GM18909 (cell line): ENCODE measurements around the gene GPATCH2.
"Not testable (repeated sequence)": the region's sequence is repeated elsewhere in the genome, so short reads cannot be mapped to it uniquely, and the experiment has no call there.

Experiments
- ATAC-seq: cut with Tn5 transposase; IDR thresholded peaks from one replicate; pipeline ENCODE4 v1.9.1; 2021; ENCODE audit warnings: mild to moderate bottlenecking; ENCODE audit not compliant: unreplicated experiment, poor library complexity

GPATCH2 gene

DNA sequence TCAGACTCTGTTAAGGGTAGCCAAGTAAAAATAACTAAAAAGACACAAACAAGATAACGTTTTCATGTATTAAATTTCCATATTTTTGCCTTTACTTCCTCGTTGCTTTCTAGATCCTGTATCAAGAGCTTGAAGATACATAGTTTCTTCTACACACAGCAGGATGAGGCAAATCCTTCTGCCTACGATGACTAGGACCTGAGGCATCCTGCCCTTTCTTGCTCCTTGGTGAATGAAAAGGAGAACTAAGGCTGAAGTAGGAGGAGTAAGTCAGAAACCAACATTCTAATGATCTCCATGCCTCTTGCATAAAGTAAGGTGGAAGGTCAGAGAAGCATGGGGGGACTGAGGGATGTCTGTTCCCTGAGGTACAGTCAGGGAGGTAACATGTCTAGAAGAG lies 102.6 kb downstream of the GPATCH2 start:
- no peak for ATAC-seq

DNA sequence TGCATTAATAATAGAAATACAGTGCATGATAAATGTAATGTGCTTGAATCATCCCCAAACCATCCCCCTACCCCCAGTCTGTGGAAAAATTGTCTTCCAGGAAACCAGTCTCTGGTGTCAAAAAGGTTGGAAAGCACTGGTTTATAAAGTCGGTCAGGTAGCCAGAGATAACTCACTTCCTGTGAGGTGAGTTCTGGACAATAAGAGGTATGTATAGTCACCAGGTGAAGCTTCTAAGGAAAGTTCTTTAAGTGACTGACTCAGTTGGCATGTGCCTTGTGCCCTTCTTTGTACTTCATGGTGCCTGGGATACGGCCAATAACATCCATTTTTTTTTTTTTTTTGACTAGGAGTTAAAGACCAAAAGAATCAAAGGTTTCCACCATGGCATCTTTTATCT lies 103.7 kb downstream of the GPATCH2 start:
- ATAC-seq: no peak

DNA sequence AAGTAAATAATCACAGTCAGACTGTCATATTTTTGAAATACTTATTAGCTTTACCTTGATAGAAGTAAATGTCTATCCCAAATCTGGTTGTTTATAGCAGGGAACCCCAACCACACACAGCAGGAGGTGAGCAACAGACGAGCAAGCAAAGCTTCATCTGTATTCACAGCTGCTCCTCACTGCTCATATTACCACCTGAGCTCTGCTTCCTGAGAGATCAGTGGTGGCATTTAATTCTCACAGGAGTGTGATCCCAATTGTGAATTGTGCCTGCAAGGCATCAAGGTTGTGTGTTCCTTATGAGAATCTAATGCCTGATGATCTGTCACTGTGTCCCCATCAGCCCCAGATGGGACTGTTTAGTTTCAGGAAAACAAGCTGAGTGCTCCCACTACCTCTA lies 104.3 kb downstream of the GPATCH2 start:
- ATAC-seq: no peak

GRCh38 chr1:217525773-217526490 lies 105.0 kb downstream of the GPATCH2 start:
- no peak for ATAC-seq

- no peak for ATAC-seq
Observed at GRCh38 chr1:217524787-217525520, 105.9 kb downstream of the GPATCH2 start.

- ATAC-seq: not testable (repeated sequence)
Observed at GRCh38 chr1:217523921-217524320, 107.0 kb downstream of the GPATCH2 start.

DNA sequence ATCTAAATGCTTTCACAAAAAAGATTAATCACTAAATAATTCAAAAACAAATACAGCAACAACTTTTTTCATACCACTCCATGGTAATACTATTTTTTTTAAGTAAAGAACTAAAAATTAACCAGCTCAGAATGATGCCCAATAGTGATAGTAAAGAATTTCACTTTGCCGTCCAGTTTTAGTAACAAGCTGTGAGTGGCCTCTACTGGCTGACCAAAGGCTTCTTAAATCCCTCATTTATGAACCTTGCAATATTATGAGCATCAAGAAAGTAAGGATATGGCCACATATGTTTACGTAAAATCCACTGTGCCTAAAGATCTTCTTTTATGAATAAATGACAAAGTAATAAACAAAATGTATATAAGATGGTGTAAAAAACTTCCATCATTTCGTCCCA lies 108.6 kb downstream of the GPATCH2 start:
- ATAC-seq: no peak

- no peak for ATAC-seq
Observed at GRCh38 chr1:217521317-217521716, 109.6 kb downstream of the GPATCH2 start.

DNA sequence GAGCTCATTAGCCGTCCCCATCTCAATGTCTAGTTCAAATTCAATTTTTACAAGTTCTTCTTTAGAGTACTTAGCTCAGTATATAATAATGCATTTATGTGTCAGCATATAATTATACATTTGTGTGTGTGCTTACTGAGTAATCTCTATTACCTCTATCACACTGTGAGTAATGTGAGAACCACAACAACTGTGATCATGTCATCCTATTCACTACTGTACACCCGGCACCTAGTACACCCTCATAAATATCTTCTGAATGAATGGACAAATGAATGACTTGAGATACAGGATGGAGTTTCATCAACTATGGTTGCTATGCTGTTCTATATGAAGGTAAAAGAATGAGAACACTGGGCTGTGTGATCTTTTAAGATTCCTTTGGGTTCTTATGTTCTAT lies 124.0 kb downstream of the GPATCH2 start:
- no peak for ATAC-seq

DNA sequence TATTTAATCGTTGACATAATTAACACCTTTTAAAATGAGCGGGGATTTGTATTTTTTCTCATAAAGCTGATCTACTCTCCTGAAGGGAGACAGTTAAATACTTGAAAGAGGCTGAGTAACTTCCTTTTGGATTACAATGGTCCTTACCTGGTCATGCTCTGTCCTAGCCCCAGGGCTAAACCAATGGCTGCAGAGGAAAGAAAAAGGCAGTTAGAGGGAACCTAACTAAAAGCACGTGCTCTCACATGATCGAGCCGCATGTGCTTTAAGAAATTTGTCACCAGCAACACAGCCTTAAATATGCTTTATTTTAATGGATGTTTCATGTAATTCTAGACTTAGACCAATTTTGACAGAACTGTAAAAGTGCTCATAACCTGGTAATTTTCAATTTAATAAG lies 132.7 kb downstream of the GPATCH2 start:
- ATAC-seq: no peak

DNA sequence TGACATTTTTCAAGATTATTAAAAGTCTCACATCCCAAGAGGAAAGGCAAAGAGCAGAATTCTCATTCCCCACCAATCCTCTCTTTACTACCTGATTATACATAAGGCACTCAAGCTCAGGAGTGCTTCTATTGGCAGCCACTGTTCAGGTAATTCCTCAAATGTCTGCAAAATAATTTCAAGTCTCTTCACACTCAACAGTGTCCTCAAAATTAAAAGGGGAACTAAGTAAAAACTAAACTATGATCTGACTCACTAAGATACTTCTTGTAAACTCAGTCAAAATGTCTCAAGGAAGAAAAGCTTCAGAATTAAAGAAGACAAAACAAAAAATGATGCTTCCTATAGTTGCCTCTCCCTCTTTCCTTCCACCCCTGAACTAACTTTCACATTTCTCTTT lies 135.6 kb downstream of the GPATCH2 start:
- ATAC-seq: peak; percentile 93

GRCh38 chr1:217494767-217495166 lies 136.1 kb downstream of the GPATCH2 start:
- peak; percentile 74 for ATAC-seq

GRCh38 chr1:217493290-217493689 lies 137.6 kb downstream of the GPATCH2 start:
- ATAC-seq: no peak

DNA sequence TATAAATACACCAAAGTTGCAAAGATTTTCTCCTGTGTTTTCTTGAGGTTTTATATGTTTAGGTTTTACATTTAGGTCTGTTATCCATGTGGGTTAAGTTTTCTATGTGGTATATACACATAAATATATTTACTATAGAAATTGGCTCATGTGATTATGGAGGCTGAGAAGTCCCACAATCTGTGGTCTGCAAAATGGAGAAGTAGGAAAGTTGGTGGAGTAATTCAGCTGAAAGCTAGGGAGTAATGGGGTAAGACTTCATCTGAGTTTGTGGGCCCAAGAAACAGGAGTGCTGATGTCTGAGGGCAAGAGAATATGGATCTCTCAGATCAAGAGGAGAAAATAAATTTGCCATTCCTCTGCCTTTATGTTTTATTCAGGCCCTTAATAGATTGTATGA lies 146.0 kb downstream of the GPATCH2 start:
- no peak for ATAC-seq

- peak; percentile 99 for ATAC-seq
Observed at GRCh38 chr1:217482356-217483102, 148.4 kb downstream of the GPATCH2 start.

- no peak for ATAC-seq
Observed at GRCh38 chr1:217478450-217478849, 152.4 kb downstream of the GPATCH2 start.

DNA sequence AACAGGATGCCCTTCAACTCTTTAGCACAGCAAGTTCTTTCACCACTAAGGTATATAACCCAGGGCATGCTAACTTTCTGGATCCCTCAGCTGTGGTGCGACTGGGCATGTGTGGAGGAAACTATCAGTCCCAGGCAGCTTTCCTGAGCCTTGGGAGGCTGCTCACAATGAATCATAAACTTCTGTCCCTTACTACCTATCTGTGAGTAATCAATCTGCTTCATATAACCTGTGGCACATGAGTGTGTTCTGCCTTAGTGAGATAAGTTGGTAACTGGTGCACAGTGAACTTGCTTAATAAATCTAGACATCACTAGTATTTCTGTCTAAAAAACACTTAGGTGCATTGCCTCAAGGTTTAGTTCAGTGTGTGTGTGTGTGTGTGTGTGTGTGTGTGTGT lies 158.0 kb downstream of the GPATCH2 start:
- no peak for ATAC-seq

- no peak for ATAC-seq
Observed at GRCh38 chr1:217471403-217471802, 159.5 kb downstream of the GPATCH2 start.

- ATAC-seq: no peak
Observed at GRCh38 chr1:217469983-217470382, 160.9 kb downstream of the GPATCH2 start.

DNA sequence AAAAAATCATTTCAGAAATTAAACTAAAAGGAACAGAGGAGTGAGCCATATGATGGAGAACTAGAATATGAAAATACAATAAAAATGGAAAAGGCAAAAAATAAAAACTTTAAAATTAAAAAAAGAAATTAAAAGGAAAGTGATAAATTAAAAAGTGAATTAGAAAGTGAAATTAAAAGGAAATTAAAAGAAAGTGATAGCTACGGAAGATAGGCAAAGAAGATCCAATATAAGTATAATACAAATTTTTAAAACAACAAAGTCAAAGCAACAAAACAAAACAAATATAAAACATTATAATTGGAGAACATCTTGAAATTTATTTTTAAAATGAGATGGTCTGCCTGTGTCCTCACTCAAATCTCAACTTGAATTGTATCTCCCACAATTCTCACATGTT lies 165.8 kb downstream of the GPATCH2 start:
- ATAC-seq: no peak

GRCh38 chr1:217462666-217463065 lies 168.2 kb downstream of the GPATCH2 start:
- no peak for ATAC-seq
